Measurements from ENCODE around the gene FDX2.
A peak's percentile ranks its signal among the peaks of the same experiment; 100 is the strongest.

FDX2 gene

GRCh38 chr19:10295847-10296591 lies 19.8 kb downstream of the FDX2 start:
- DNase-seq: no peak

GRCh38 chr19:10295305-10295846 lies 20.4 kb downstream of the FDX2 start:
- DNase-seq: no peak

- DNase-seq: no peak
Measured at GRCh38 chr19:10294368-10294697, 21.5 kb downstream of the FDX2 start.

- DNase-seq: no peak
Measured at GRCh38 chr19:10293637-10294367, 22.0 kb downstream of the FDX2 start.

- no peak for DNase-seq
Measured at GRCh38 chr19:10292789-10293636, 22.8 kb downstream of the FDX2 start.

GRCh38 chr19:10292206-10292788 lies 23.5 kb downstream of the FDX2 start:
- peak; percentile 49 for DNase-seq

GRCh38 chr19:10291554-10292205 lies 24.1 kb downstream of the FDX2 start:
- no peak for DNase-seq

- DNase-seq: peak; percentile 57
Measured at GRCh38 chr19:10290876-10291553, 24.8 kb downstream of the FDX2 start.

GRCh38 chr19:10290357-10290875 lies 25.4 kb downstream of the FDX2 start:
- no peak for DNase-seq

- DNase-seq: peak; percentile 56
Measured at GRCh38 chr19:10289836-10290356, 25.9 kb downstream of the FDX2 start, which contains the start of gene ICAM5. ICAM5 (plus strand) TSS chr19:10289952; CDS start chr19:10290044, 92 bp downstream.

GRCh38 chr19:10289167-10289835 lies 26.5 kb downstream of the FDX2 start:
- DNase-seq: peak; percentile 75

GRCh38 chr19:10288662-10289166 lies 27.1 kb downstream of the FDX2 start:
- peak; percentile 65 for DNase-seq

- DNase-seq: peak; percentile 55
Measured at GRCh38 chr19:10286803-10287737, 28.7 kb downstream of the FDX2 start, which contains the start of gene ICAM4. ICAM4 (plus strand) TSS chr19:10286955; CDS start chr19:10287013, 58 bp downstream.

- DNase-seq: no peak
Measured at GRCh38 chr19:10285393-10285792, 30.4 kb downstream of the FDX2 start.

- DNase-seq: no peak
Measured at GRCh38 chr19:10284960-10285278, 30.9 kb downstream of the FDX2 start.

- no peak for DNase-seq
Measured at GRCh38 chr19:10284065-10284959, 31.5 kb downstream of the FDX2 start.

- peak; percentile 44 for DNase-seq
Measured at GRCh38 chr19:10283301-10284064, 32.3 kb downstream of the FDX2 start.
